RPMI8226 (cell line): ENCODE measurements around the gene CYP2U1.
"Not testable (repeated sequence)": the region's sequence is repeated elsewhere in the genome, so short reads cannot be mapped to it uniquely, and the experiment has no call there.

Experiments used
- DNase-seq: peaks from one replicate; pipeline ENCODE4 v3.0.0-alpha.2; 2015

CYP2U1 gene

GRCh38 chr4:107930821-107931774 lies at the start of gene CYP2U1:
Gene CYP2U1 (plus strand): TSS chr4:107931549. CDS start chr4:107931644, 95 bp downstream.
- peak; percentile 41 for DNase-seq

GRCh38 chr4:107885865-107886264 lies 45.5 kb upstream of the CYP2U1 start:
- DNase-seq: no peak

- DNase-seq: no peak
These were observed 43.1 kb upstream of the CYP2U1 start for GRCh38 chr4:107888237-107888636.

DNA sequence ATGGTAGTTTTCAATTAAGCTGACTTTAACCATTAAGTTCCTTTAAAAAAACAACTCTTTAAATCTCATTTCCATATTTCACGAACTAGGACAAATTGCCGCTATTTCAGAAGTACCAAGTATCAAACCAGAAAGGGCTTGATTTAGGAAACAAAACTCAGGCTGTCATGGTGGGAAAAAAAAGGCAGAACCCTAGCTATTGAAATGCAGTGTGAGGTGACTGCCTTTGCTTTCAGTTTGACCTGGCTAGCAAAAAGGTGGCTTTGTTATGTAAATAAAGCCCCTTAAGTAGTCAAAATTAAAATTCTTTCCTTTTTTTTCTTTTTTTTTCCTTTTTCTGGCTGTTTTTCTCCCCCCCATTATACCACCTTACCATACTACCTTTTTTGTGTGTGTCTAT lies 40.6 kb upstream of the CYP2U1 start:
- DNase-seq: no peak

DNA sequence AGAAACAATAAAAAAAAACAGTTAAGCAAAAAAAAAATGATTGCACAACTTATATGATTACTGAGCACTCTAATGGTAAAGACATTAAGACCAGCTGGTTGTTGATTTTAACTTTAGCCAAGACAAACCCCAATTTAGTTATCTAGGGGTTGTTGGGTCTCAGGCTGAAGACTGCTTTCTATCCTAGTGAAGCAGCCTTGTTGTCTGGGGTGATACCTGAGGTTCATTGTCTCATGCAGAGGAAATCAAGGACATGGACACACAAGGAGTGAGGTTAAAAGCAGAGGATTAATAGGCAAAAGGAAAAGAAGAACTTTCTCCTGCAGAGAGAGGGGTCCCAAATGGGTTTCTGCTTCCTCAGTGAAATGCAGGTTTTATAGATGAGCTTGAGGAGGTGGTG lies 40.0 kb upstream of the CYP2U1 start:
- no peak for DNase-seq

GRCh38 chr4:107893171-107894137 lies 37.9 kb upstream of the CYP2U1 start:
- no peak for DNase-seq

DNA sequence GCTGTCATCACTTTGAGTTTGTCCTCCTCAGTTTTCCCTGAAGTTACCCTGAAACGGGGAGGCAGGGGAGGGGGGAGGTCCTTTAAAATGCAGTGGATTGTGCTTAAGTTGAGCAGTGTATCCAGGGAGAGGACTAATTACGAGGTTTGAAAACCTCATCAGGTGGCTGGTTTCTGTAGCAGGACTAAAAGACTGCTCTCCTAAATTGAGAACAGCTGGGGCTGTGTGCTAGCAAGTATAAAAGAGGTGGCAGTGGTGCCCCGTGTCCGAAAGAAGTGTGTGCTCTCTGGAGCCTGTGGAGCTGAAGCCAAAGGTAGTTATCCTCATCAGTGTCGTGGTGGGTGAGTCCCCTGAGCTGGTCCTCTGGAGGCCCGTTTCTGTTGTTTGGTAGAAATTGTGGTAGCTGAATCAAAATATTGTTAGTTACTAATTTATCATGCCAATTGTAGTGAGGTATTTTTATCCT lies 37.2 kb upstream of the CYP2U1 start:
- DNase-seq: no peak

GRCh38 chr4:107896158-107896645 lies 35.1 kb upstream of the CYP2U1 start:
- DNase-seq: no peak

DNA sequence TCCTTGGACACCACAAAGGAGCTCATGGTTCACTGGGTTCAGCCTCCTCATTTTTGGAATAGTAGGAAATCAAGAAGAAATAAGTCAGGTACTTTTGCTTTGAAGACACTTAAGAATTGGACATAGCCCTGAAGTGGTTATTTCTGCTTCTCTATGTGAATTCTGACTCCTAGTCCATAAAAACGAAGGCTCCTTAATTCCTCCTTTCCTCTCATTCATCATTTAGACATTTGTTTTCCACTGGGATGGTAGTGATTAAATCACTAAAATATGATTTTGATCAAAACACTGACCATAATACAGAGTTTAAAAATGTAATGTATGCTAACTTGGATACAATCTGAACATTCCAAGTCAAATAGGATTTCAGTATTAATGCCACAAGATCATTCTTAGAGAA lies 34.7 kb upstream of the CYP2U1 start:
- DNase-seq: no peak

DNA sequence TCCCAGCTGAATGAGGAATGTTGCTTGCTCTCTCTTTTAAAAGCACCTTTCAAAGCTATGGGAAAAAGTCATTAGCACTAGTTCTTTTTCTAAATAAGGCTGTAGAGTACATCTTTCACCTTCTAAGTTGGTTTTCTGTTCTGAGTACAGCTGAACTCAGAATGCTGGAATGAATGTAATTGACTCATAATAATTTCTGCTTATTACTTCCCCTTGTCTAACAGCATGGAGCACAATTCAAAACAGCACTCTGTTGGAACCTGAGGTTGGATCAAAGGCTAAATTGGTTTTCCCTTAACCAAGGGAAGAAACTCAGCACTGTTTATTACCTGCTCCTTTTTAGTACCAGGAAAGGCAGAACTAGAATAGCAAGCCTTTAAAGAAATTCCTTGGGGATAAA lies 33.5 kb upstream of the CYP2U1 start:
- DNase-seq: no peak

GRCh38 chr4:107900067-107900466 lies 31.3 kb upstream of the CYP2U1 start:
- no peak for DNase-seq

DNA sequence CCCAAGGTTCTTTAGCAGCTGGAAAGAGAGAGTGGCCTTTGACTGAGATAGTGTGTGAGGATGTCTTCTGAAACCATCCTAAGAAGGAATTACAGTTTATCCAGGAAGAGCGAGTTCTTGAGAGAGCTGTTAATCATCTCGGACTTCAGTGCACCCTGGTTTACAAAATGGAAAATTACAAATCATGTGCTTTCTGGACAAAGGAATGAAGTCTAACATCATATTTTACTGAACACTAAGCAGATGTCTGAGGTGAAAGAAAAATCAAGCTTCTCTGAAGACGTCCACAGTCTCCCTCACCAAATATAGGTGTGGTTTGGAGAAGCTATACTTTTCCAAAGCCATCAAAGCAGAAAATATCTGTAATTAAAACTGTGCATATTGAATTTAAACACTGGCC lies 30.8 kb upstream of the CYP2U1 start:
- DNase-seq: no peak

DNA sequence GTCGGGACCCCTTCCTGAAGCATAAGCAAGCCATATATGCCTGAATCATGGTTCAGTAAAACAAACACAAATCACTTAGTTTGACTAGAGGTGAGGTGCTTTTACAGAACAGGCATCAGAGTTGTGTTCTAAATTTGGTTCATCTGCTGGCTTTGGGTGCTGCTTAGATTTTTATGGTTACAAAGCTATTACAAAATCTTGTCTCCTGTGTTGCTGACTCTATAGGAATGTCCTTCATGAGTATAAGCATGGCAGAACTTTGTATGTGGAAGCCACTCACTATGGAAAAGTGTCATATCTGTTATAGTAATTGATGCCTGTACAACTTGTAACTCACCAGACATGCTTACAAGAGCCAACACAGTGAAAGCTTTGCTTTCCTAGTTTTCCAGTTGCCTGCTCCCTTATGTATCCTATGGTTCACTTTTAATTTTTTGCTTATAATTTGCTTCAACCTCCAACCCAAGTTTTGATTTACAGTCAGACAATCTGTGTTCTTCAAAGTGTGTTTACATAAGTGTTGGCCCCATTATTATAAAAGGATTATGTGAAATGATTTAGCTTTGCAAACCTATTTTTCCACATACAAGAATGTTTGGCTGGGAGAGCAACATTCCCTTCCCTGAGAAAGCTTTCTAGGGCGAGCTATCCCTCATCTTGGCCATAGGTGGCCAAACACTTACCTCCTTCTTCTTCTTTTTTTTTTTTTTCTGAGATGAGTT lies 30.0 kb upstream of the CYP2U1 start:
- no peak for DNase-seq

DNA sequence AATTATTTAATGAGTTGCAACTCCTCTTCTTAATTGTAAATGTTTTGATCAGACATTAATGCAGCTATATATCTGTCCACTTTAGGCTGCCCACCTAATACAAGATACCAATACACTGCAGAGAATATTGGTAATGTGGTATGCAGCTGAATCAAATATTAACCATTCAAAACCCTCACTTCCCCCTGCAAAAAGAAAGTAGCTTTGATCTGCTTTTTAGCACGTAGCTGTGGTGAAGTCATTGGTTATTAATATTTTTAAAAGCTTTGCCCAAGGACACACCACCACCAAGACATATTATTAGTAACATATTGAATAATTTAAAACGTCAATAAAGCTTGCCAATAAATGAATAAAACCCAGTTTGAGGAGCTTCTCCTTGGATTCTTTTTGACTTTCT lies 28.6 kb upstream of the CYP2U1 start:
- DNase-seq: no peak

DNA sequence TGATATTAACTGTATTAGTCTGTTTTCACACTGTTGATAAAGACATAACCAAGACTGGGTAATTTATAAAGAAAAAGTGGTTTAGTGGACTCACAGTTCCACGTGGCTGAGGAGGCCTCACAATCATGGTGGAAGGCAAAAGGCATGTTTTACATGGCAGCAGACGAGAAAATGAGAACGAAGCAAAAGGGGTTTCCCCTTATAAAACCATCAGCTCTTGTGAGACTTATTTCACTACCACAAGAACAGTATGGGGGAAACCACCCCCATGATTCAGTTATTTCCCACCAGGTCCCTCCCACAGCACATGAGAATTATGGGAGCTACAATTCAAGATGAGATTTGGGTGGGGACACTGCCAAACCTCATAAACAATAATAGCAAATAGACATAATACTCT lies 26.3 kb upstream of the CYP2U1 start:
- not testable (repeated sequence) for DNase-seq

DNA sequence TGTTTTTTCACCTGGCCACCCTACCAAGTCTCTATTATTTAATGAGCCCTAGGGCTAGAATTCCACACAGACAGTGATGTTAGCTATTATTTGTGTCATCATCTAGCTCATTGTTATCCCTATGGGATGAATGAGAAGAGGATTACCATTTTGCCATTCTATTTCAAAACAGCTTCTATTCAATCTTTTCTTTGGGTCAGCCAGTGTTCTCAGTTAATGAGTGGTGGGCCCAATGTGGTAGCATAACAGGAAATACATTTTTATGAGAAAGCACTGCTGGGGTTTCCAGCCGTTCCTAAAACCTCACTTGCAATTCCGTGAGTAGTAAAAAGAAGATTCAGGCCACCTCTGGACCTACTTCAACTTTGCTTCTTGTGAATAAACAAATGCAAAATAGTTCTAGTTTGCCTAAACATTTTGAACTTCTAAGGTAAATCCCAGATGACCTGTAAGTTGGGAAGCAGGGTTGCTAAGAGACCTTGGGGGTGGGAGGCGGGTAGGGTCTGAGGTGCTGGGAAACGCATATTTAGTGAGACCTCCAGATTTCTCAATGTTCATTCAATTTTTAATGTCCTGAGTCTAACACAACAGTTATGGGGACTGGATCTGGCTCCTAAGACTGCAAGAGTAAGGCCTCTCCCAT lies 24.8 kb upstream of the CYP2U1 start:
- no peak for DNase-seq

- no peak for DNase-seq
These were observed 23.0 kb upstream of the CYP2U1 start for GRCh38 chr4:107908377-107908776.

DNA sequence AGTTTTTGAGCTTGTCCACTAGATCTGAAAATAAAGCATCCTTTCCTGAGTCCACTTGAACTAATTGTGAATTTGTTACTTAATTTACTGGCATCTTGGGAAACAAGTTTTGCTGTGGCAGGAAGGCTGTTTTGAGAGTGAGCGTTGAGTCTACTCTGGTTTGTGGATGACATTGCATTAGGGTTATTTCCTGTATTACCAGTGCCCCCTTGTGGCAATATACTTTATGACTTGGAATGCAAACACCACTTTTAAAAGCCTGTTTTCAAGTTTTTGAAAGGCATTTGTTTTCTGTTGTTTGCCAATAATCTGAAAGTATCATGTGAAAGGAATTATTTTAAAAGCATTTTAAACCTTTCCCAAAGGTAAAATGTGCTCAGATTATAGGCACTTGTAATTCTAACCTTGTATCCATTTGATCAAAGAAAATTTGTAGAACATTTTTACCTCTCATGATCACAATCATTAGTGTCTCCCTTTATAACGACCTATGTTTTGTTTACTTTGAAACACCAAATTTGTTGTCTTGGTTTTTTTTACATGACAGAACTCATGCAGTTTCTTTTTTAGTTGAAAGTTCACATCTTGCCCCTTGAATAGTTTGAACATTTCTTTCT lies 18.0 kb upstream of the CYP2U1 start:
- DNase-seq: peak; percentile 51

GRCh38 chr4:107915220-107915619 lies 16.1 kb upstream of the CYP2U1 start:
- no peak for DNase-seq

- DNase-seq: no peak
These were observed 14.7 kb upstream of the CYP2U1 start for GRCh38 chr4:107916623-107917022.

DNA sequence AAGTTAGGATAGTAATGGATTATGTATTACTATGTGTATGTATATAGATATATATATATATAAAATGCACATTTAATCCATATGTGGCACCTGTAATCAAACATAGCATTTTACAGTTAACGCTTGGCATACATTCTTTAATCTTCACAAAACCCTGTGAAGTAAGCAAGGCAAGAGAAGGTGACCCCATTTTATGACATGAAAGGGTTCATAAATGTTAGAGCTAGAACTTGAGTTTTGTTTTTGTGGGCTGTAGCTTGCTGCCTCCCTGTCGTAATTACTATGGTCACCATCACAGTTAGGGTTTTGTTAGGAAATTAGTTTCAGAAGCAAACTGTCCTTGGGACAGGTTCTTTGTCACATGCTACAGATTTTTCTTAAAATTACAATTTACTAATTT lies 13.8 kb upstream of the CYP2U1 start:
- no peak for DNase-seq
